GM19397 (cell line): ENCODE measurements around the gene KDSR.

Experiments
- ATAC-seq: cut with Tn5 transposase; IDR thresholded peaks from one replicate; pipeline ENCODE4 v1.9.1; 2021; ENCODE audit warnings: mild to moderate bottlenecking, moderate library complexity; ENCODE audit not compliant: unreplicated experiment

Gene KDSR

DNA sequence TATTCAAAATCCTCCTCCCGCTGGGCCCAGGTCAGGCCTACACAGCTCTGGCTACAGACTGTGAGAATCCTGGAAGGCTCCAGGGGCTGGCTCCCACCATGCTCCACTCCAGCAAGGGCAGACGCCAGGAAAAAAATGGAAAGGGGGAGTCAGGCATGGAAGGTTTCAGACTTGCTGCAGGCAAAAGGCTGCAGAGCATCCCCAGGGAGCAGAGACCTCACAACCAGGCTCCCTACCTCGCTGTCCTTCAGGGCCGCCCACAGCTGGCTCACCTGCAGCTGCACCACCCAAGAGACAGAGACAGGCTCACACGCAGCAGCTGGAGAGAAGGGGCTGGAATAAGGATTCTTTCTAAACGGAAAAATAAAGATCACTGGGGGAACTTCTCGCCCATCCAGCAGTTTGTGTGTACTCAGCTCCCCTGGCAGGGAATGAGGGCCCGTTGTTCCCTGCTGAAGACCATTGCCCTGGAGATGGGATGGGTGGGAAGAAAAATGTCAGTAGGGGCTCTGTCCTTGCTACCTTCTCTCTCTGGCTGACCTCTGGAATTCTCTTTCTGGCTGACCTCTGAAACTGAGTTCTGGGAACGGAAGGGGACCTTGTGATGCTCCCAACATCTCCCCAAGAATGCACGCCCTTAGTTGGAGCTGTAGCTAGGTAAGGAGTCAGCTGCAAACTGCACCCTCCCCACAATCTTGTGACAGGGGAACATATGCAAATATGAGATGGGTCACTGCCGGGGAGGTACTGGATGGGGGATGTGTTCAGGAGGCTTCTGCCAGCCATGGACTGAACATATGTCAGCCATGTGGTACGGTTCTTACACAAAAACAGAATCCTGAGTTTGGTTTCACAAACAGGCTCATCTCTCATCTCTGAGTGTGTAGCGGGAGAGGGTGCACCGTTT is 81.9 kb downstream of the KDSR start:
- ATAC-seq: peak; percentile 96

DNA sequence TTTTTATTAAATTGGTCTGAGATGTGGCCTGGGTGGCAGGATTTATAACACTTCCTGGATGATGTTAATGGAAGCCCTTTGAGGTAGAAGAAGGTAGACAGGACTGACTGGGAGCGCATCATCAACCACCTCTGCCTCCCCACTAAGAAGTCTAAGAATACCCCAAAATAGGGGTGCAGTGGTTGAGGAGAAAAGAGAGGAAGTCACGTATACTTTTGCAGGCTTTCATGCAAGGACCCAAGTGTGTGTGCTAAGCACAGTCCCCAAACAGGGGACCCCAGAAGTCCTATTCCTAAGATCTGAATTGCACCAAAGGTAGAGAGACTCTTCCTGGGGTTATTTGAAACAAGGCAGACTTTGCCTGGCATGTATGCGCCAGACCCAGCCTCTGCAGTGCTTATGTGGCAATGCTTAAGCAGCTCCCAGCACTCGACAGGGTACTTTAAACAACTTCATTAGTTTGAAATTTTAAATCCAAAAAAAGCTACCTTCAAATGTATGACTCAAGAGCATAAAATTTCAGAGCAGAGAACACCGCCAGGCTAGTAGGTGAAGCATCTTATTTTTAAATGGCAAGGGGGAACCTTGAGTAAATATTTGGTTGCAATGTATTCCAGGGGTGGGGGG is 82.7 kb downstream of the KDSR start:
- ATAC-seq: no peak

DNA sequence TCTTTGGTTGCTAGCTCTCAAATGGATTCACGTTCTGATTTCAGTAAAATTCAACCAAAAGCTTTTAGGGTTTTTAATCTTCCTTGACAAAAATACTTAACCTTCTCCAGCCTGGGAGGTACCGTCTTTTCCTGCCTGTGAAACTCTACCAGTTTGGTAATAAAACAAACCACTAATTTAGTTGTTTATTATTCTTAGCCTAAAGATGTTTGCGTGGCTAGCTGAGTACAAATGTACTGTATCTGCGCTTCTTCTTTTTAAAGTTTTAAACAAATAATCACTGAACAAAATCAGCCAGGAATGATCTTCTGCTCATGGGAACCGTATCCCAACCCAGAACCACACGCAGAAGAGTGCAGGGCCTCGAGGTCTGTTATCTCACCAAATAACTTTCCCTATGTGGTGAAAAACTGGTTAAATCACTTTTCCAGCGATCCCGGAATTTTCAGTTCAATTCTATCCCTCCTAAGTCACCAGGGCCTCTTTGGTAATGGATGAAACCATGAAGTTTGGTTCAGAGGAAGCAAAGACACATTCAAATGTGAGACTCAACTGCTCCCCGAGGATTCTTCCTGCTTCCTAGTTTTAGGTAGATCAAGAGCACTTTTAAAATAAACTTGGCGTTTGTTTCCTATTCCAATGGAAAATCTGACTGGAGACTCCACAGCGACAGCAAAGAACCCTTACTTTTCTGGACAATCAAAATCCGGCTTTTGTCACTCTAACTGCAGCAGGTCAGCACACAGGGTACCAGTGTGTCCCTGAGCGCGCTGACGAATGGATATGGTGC is 83.5 kb downstream of the KDSR start:
- ATAC-seq: no peak

DNA sequence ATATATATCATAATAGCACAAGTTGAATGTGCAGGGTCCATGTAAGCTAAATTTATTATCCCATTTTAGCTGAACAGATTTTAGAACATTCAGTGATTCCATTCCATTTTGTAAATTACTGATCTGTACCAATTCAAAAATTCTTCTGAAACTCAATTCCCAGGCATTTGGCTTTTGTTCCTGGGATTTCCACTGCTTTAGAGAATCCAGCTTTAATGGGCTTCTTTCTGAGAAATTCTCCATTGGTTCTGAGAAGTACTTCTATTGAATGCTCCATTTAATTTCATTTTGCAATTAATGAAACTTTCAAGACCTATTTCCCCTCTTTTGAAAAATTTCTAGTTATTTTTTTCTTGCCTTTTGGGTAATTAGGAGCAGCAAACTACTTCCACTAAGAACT is 84.2 kb downstream of the KDSR start:
- ATAC-seq: no peak
